ENCODE data around the gene RNF121.

DNA sequence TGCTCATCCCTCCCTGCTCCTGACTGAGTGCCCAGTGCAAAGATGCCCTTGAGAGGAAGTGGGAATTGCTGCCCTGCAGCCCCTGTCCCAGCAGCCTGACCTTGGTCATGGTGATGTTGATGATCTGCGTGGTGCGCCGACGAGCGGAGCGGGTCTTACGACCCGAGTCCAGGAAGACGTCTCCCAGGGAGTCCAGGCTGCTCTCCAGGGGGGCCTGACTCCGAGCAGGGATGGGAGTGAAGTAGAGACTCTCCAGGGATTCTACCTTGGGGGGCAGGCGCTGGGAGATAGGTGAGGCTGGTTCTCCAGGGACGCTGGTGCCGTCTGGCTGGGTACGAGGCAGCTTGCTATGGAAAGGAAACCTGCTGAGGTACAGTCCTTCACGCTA is 78.2 kb downstream of the RNF121 start:
- TF ChIP-seq, protein P1, sequence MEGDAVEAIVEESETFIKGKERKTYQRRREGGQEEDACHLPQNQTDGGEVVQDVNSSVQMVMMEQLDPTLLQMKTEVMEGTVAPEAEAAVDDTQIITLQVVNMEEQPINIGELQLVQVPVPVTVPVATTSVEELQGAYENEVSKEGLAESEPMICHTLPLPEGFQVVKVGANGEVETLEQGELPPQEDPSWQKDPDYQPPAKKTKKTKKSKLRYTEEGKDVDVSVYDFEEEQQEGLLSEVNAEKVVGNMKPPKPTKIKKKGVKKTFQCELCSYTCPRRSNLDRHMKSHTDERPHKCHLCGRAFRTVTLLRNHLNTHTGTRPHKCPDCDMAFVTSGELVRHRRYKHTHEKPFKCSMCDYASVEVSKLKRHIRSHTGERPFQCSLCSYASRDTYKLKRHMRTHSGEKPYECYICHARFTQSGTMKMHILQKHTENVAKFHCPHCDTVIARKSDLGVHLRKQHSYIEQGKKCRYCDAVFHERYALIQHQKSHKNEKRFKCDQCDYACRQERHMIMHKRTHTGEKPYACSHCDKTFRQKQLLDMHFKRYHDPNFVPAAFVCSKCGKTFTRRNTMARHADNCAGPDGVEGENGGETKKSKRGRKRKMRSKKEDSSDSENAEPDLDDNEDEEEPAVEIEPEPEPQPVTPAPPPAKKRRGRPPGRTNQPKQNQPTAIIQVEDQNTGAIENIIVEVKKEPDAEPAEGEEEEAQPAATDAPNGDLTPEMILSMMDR (IDR thresholded peaks at IDR 0.05; ENCODE audit: low read depth, low read length) = no peak
- TF ChIP-seq, protein P2, sequence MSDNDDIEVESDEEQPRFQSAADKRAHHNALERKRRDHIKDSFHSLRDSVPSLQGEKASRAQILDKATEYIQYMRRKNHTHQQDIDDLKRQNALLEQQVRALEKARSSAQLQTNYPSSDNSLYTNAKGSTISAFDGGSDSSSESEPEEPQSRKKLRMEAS (IDR thresholded peaks at IDR 0.05; ENCODE audit: low read depth, low read length) = no peak

Measured in NB4 (cell line).